Testis (tissue), 3 donors: ENCODE measurements around the gene GPR176. TPM values are rescaled to one million over a fixed set of nuclear protein-coding genes. Genes with fewer than 3 reads are reported as not detected.

Source experiments
- DNase-seq: peaks from one replicate; pipeline ENCODE4 v3.0.0-alpha.2; 2019
- H3K27ac ChIP-seq, 2 donors: fragments of 200-600 bp; sonication (generic); one replicate each; pipeline ENCODE4 v1.5.1; 2019
- H3K27me3 ChIP-seq: fragments of 200-600 bp; sonication (generic); one replicate; pipeline ENCODE4 v1.5.1; 2019
- H3K36me3 ChIP-seq: fragments of 200-600 bp; sonication (generic); one replicate; pipeline ENCODE4 v1.5.1; 2017; ENCODE audit warnings: low read depth; ENCODE audit errors: missing control alignments
- H3K4me1 ChIP-seq: fragments of 200-600 bp; sonication (generic); one replicate; pipeline ENCODE4 v1.5.1; 2019
- H3K4me3 ChIP-seq, 2 donors: fragments of 200-600 bp; sonication (generic); one replicate each; pipeline ENCODE4 v1.5.1; 2017 to 2019
- H3K9me3 ChIP-seq: fragments of 200-600 bp; sonication (generic); one replicate; pipeline ENCODE4 v1.5.1; 2017
- CTCF ChIP-seq, 3 experiments: fragments of 450-650 bp in 2 of 3; fragments of 200-600 bp in 1 of 3; sonication (generic) in 1 of 3; IDR thresholded peaks; one replicate each; pipeline ENCODE4 v1.5.1; 2016 to 2019; ENCODE audit warnings: antibody characterized with exemption in 3 of 3, mild to moderate bottlenecking in 2 of 3, moderate library complexity in 1 of 3
- POLR2A ChIP-seq: fragments of 450-650 bp; IDR thresholded peaks from one replicate; pipeline ENCODE4 v1.6.1; 2017; ENCODE audit warnings: antibody characterized with exemption, mild to moderate bottlenecking, moderate library complexity
- WGBS, 2 donors: methylation state at CpG; one replicate each; pipeline ENCODE4 v1.1.5; 2018; 5-methylcytosine and 5-hydroxymethylcytosine counted together
- intact Hi-C: fragments of 100-400 bp; cut with DNase I; formaldehyde crosslinking; loops from one replicate; pipeline ENCODE4 v1.15.1; 2023; ENCODE audit warnings: low total_unique reads
- polyA plus RNA-seq: library from polyadenylated mRNA; stranded (reverse); fragments of 350-450 nt; fragmentation: Illumina TruSeq; extraction: RNeasy Lipid Tissue Mini Kit (QIAGEN cat#74804); gene quantifications from one replicate; pipeline ENCODE4 v1.2.3, GENCODE V29; 2014; ENCODE audit warnings: low read depth, low replicate concordance; ENCODE audit not compliant: insufficient read depth
- total RNA-seq, 2 donors: library from RNA; depleted of rRNA; stranded (reverse); fragments of >200 nt; gene quantifications; one replicate each; pipeline ENCODE4 v1.2.3, GENCODE V29; 2016

The GPR176 gene
- total and polyA plus RNA-seq, 3 donors from 2014 or later = 22.0 to 34.1 (median 23.1) TPM

- H3K4me3 ChIP-seq = no peak overlapping the region
- intact Hi-C loops = no loop called here
- H3K36me3 ChIP-seq = no peaks in the 10 kb centered on the region
Observed at GRCh38 chr15:39864116-39864515, 56.0 kb downstream of the GPR176 start.

GRCh38 chr15:39860871-39861270, 59.2 kb downstream of the GPR176 start:
- Histone ChIP-seq H3K4me3 (no peak overlapping the region), H3K36me3 (no peaks in the 10 kb centered on the region), H3K9me3 (no peaks in the 10 kb centered on the region), H3K4me1 (no peaks in the 10 kb centered on the region), H3K27me3 (no peaks in the 10 kb centered on the region), H3K27ac (no peak overlapping the region)
- TF ChIP-seq POLR2A = no peak
- no peak for TF ChIP-seq CTCF (IDR thresholded peaks at IDR 0.05)
- intact Hi-C loops = no loop called here
- WGBS, 2 donors = 90% methylated on average over 1 of the region's 1 CpG
- no peak for DNase-seq

More at GRCh38 chr15:39864116-39864515, 56.0 kb downstream of the GPR176 start:
- no peaks in the 10 kb centered on the region for H3K4me1 ChIP-seq
- H3K9me3 ChIP-seq = no peaks in the 10 kb centered on the region
- no peak for DNase-seq
- no peaks in the 10 kb centered on the region for H3K27me3 ChIP-seq
- TF ChIP-seq CTCF (IDR thresholded peaks at IDR 0.05) (no peak), POLR2A (no peak)
- H3K27ac ChIP-seq = no peak overlapping the region
- WGBS, 2 donors = 92 to 96% methylated on average over 1 of the region's 1 CpG

- Histone ChIP-seq H3K27ac (no peak overlapping the region), H3K27me3 (no peaks in the 10 kb centered on the region), H3K36me3 (no peaks in the 10 kb centered on the region), H3K4me1 (no peaks in the 10 kb centered on the region), H3K9me3 (no peaks in the 10 kb centered on the region), H3K4me3 (no peak overlapping the region)
- 87 to 91% methylated on average over 3 of the region's 3 CpGs for WGBS, 2 donors
- TF ChIP-seq POLR2A (no peak), CTCF (IDR thresholded peaks at IDR 0.05) (no peak)
- no peak for DNase-seq
- intact Hi-C loops = no loop called here
Observed at GRCh38 chr15:39860200-39860599, 59.9 kb downstream of the GPR176 start.

GRCh38 chr15:39859636-39860035, 60.4 kb downstream of the GPR176 start:
- intact Hi-C loops = no loop called here
- Histone ChIP-seq H3K27ac (no peak overlapping the region), H3K4me1 (no peaks in the 10 kb centered on the region), H3K9me3 (no peaks in the 10 kb centered on the region), H3K4me3 (no peak overlapping the region), H3K36me3 (no peaks in the 10 kb centered on the region), H3K27me3 (no peaks in the 10 kb centered on the region)
- WGBS, 2 donors = 92 to 96% methylated on average over 4 of the region's 4 CpGs
- TF ChIP-seq CTCF (IDR thresholded peaks at IDR 0.05) (no peak), POLR2A (no peak)
- DNase-seq = no peak

- Histone ChIP-seq H3K9me3 (no peaks in the 10 kb centered on the region), H3K36me3 (no peaks in the 10 kb centered on the region), H3K27ac (no peak overlapping the region), H3K27me3 (no peaks in the 10 kb centered on the region), H3K4me1 (no peaks in the 10 kb centered on the region), H3K4me3 (no peak overlapping the region)
- TF ChIP-seq CTCF (IDR thresholded peaks at IDR 0.05) (no peak), POLR2A (no peak)
- intact Hi-C loops = no loop called here
- no peak for DNase-seq
- WGBS, 2 donors = 62 to 75% methylated on average over 1 of the region's 1 CpG
Observed at GRCh38 chr15:39857132-39857531, 62.9 kb downstream of the GPR176 start.
